ENCODE results near the gene CPB1.

The CPB1 gene

GRCh38 chr3:148833223-148833622 is 5.6 kb downstream of the CPB1 start:
- DNase-seq (ENCODE audit: low spot score), result peak; percentile 16

GRCh38 chr3:148839805-148840204 is 12.2 kb downstream of the CPB1 start:
- no peak for DNase-seq (ENCODE audit: low spot score)

- no peak for DNase-seq (ENCODE audit: low spot score)
These were observed 12.8 kb downstream of the CPB1 start for GRCh38 chr3:148840451-148840850.

- DNase-seq (ENCODE audit: low spot score), result no peak
These were observed 18.3 kb downstream of the CPB1 start for GRCh38 chr3:148845756-148846395.

GRCh38 chr3:148847351-148847750 is 19.7 kb downstream of the CPB1 start:
- no peak for DNase-seq (ENCODE audit: low spot score)

- no peak for DNase-seq (ENCODE audit: low spot score)
These were observed 20.8 kb downstream of the CPB1 start for GRCh38 chr3:148848410-148848809.

- DNase-seq (ENCODE audit: low spot score), result no peak
These were observed 24.8 kb downstream of the CPB1 start for GRCh38 chr3:148852271-148852992.

- DNase-seq (ENCODE audit: low spot score), result no peak
These were observed 25.5 kb downstream of the CPB1 start for GRCh38 chr3:148853076-148853475.

- DNase-seq (ENCODE audit: low spot score), result no peak
These were observed 26.4 kb downstream of the CPB1 start for GRCh38 chr3:148854061-148854460.

GRCh38 chr3:148856384-148856783 is 28.8 kb downstream of the CPB1 start:
- DNase-seq (ENCODE audit: low spot score), result no peak

- no peak for DNase-seq (ENCODE audit: low spot score)
These were observed 29.7 kb downstream of the CPB1 start for GRCh38 chr3:148857316-148857715.

GRCh38 chr3:148861277-148861869 is 33.8 kb downstream of the CPB1 start:
- DNase-seq (ENCODE audit: low spot score), result peak; percentile 26

GRCh38 chr3:148863297-148863696 is 35.7 kb downstream of the CPB1 start:
- no peak for DNase-seq (ENCODE audit: low spot score)

GRCh38 chr3:148863814-148864213 is 36.2 kb downstream of the CPB1 start:
- DNase-seq (ENCODE audit: low spot score), result no peak

GRCh38 chr3:148865049-148865448 is 37.4 kb downstream of the CPB1 start, which contains the start of gene CPA3:
TSS of gene CPA3 (plus strand) at chr3:148865296. CDS start at chr3:148865308, 12 bp downstream.
- DNase-seq (ENCODE audit: low spot score), result no peak

GRCh38 chr3:148866261-148866660 is 38.6 kb downstream of the CPB1 start:
- DNase-seq (ENCODE audit: low spot score), result peak; percentile 49

- no peak for DNase-seq (ENCODE audit: low spot score)
These were observed 45.8 kb downstream of the CPB1 start for GRCh38 chr3:148873270-148873927.

- DNase-seq (ENCODE audit: low spot score), result no peak
These were observed 46.4 kb downstream of the CPB1 start for GRCh38 chr3:148873977-148874376.

- DNase-seq (ENCODE audit: low spot score), result no peak
These were observed 50.5 kb downstream of the CPB1 start for GRCh38 chr3:148878095-148878494.

- no peak for DNase-seq (ENCODE audit: low spot score)
These were observed 51.6 kb downstream of the CPB1 start for GRCh38 chr3:148879256-148879655.

GRCh38 chr3:148880681-148881080 is 53.1 kb downstream of the CPB1 start:
- no peak for DNase-seq (ENCODE audit: low spot score)

GRCh38 chr3:148881286-148881685 is 53.7 kb downstream of the CPB1 start:
- no peak for DNase-seq (ENCODE audit: low spot score)

- DNase-seq (ENCODE audit: low spot score), result no peak
These were observed 54.7 kb downstream of the CPB1 start for GRCh38 chr3:148882288-148882687.

Data from hepatic stellate cell (primary cell).